GM18505 (cell line): ENCODE measurements around the gene TUBA1C.
"Not testable (repeated sequence)": the region's sequence is repeated elsewhere in the genome, so short reads cannot be mapped to it uniquely, and the experiment has no call there.

ENCODE experiments used
- ATAC-seq: cut with Tn5 transposase; IDR thresholded peaks from one replicate; pipeline ENCODE4 v1.9.1; 2021; ENCODE audit not compliant: unreplicated experiment
- POLR2A ChIP-seq: IDR thresholded peaks from 4 replicates; pipeline ENCODE4 v1.6.1; 2011; ENCODE audit warnings: borderline replicate concordance; ENCODE audit not compliant: insufficient read depth, insufficient read length; ENCODE audit errors: extremely low read depth

TUBA1C gene

GRCh38 chr12:49282302-49282701 is 17.4 kb downstream of the TUBA1C start:
- no peak for ATAC-seq

DNA sequence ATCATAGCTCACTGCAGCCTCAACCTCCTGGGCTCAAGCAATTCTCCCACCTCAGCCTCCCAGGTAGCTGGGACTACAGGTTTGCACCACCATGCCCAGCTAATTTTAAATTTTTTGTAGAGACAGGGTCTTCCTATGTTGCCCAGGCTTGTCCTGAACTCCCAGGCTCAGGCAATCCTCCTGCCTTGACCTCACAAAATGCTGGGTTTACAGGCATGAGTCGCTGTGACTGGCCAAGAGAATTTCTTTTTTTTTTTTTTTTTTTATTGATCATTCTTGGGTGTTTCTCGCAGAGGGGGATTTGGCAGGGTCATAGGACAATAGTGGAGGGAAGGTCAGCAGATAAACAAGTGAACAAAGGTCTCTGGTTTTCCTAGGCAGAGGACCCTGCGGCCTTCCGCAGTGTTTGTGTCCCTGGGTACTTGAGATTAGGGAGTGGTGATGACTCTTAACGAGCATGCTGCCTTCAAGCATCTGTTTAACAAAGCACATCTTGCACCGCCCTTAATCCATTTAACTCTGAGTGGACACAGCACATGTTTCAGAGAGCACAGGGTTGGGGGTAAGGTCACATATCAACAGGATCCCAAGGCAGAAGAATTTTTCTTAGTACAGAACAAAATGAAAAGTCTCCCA is 18.0 kb downstream of the TUBA1C start:
- not testable (repeated sequence) for ATAC-seq

More at GRCh38 chr12:49282302-49282701, 17.4 kb downstream of the TUBA1C start:
- TF ChIP-seq POLR2A, result no peak

DNA sequence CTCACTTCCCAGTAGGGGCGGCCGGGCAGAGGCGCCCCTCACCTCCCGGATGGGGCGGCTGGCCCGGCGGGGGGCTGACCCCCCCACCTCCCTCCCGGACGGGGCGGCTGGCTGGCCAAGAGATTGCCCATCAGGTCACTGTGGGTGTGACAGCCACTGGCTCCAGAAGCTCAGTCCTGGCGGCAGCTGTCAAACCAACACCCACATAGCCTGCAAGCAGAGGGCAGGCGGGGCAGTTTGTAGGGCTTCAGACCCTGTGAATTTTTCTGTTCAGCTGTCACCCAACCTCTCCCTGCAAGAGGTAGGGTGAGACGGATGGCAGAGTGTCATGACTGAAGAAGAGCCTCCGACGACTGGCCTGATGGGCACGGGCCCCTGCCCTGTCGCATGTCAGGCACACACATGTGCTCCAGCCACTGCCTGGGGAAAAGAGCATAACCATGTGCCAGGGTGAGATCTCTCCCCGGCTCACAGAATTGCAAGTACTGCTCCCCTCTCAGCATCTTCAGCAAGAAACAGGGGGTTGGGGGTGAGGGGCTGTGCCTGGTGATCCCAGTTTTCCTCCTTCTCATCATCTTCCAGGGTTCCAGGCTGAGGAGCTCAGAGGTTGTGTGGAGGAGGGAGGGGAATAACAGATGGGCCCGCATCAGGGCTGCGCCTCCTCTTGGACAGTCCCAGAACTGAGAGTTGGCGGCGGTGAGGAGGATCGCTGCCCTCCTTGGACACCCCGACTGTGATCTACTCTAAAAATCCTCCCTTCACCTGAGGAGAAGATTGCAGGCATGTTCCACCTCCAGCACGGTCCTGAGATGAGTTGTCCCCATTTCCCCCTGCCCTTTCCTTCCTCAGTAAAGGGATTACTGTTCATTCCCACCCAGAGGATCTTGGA is 18.9 kb downstream of the TUBA1C start:
- no peak for ATAC-seq
- TF ChIP-seq POLR2A, result no peak

DNA sequence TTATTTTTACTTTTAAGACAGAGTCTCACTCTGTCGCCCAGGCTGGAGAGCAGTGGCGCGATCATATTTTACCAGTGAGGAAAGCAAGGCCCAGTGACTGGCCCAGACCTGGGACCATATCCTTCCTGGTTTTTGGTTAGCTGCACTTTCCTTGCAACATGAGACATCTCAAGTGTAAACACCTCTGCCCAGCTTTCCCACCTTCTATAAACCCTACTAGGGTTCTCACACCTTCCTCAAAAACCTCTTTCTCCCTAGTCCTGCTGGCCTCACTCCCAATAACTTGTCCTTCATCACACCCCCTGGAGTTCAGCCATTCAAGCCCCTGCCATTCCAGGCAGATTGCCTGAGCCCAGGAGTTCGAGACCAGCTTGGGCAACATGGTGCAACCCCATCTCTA is 19.8 kb downstream of the TUBA1C start:
- no peak for ATAC-seq
- no peak for TF ChIP-seq POLR2A

GRCh38 chr12:49287876-49288275 is 23.0 kb downstream of the TUBA1C start:
- no peak for TF ChIP-seq POLR2A
- no peak for ATAC-seq

DNA sequence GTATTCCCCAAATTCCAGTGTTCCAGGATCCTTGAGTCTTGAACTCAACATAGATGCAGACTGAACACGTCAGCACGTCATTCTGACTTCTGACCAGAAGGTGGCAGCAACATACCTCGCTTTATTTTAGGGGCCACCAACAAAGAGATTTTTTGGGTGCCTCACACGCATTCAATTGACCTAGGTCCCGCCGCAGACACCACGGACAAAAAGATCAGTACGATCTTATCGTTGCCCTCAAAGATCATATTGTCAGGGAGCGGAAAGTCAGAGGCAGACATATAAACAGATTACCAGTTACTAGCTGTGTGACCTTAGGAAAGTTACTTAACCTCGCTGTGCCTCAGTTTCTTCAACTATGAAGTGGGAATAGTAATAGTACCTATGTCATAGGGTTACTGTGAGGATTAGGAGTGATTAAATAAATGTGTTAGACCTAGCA is 23.6 kb downstream of the TUBA1C start:
- no peak for TF ChIP-seq POLR2A
- no peak for ATAC-seq

- TF ChIP-seq POLR2A, result no peak
Measured at GRCh38 chr12:49288922-49289555, 24.2 kb downstream of the TUBA1C start.

GRCh38 chr12:49292729-49293055 is 27.8 kb downstream of the TUBA1C start:
- ATAC-seq, result no peak
- TF ChIP-seq POLR2A, result no peak

More at GRCh38 chr12:49288922-49289555, 24.2 kb downstream of the TUBA1C start:
- ATAC-seq, result no peak

DNA sequence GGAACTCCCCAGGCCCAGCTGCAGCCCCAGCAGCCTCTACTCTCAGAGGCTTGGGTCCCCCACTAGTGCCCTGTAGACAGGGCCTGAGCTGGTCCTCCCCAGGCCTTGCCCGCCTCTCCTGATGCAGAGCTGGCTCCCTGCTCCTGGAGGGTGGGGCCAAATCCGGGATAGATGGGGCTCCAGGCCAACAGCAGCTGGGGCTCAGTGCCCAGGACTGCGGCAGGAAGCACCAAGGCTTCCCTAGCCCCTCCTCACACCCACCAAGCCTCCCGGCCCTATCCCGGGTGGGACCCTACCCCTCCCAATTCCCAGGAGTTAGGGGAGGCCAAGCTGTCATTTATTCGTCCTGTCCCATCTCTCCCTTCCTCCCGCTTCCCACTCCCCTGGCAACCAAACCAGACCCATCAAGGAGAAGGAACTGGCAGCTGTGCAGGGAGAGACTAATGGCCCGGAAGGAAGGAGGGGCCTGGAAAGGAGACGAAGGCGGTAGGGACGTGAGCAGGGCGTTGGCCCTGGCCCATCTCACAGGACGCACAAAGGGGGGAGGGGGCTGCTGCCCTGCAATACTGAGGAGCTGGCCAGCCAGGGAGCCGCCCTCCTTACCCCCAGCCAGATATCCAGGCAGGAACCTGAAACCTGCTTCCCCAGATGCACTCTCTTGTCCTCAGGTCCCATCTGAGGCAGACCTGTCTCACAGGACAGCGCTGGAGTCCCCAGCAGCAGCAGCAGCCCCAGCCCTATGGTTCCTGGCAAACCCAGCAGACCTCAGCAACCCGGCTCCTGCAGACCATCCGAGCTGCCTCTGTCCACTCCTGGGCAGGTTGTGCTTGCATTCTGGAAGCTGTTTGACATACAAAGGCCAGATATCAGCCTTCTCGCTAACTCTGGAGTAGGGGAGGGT is 28.4 kb downstream of the TUBA1C start:
- no peak for ATAC-seq
- no peak for TF ChIP-seq POLR2A

- TF ChIP-seq POLR2A, result no peak
- ATAC-seq, result no peak
Measured at GRCh38 chr12:49294086-49294803, 29.4 kb downstream of the TUBA1C start.

DNA sequence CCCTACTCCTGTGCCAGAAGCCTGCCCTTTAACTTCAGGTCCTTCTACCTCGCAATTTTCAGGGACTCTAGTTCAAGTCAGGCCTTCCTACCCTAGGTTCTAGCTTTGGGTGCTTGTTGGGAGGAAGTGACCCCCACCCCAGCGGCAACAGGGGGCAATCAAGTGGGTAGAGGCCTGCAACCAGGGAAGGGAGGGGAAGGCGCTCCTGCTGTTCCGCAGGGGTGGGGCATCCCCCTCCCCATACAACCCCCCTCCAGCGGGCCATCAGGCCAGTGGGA is 29.9 kb downstream of the TUBA1C start:
- no peak for ATAC-seq
- TF ChIP-seq POLR2A, result no peak

- ATAC-seq, result no peak
- no peak for TF ChIP-seq POLR2A
Measured at GRCh38 chr12:49295082-49295936, 30.4 kb downstream of the TUBA1C start, which contains the start of gene PRPH. TSS of gene PRPH (plus strand) at chr12:49295147. CDS start at chr12:49295201, 54 bp downstream.
